ENCODE results near the gene EXD3.
"Not testable (repeated sequence)": the region's sequence is repeated elsewhere in the genome, so short reads cannot be mapped to it uniquely, and the experiment has no call there.

EXD3 gene

GRCh38 chr9:137339908-137340462 lies 83.0 kb downstream of the EXD3 start:
- not testable (repeated sequence) for DNase-seq (ENCODE audit: low spot score)

- DNase-seq (ENCODE audit: low spot score): no peak
These were observed 83.7 kb downstream of the EXD3 start for GRCh38 chr9:137339045-137339907.

GRCh38 chr9:137336735-137337134 lies 86.2 kb downstream of the EXD3 start:
- no peak for DNase-seq (ENCODE audit: low spot score)

GRCh38 chr9:137333016-137333671 lies 89.8 kb downstream of the EXD3 start:
- no peak for DNase-seq (ENCODE audit: low spot score)

GRCh38 chr9:137331929-137332328 lies 91.0 kb downstream of the EXD3 start:
- no peak for DNase-seq (ENCODE audit: low spot score)

GRCh38 chr9:137330689-137331088 lies 92.3 kb downstream of the EXD3 start:
- DNase-seq (ENCODE audit: low spot score): no peak

GRCh38 chr9:137329590-137329989 lies 93.4 kb downstream of the EXD3 start:
- DNase-seq (ENCODE audit: low spot score): not testable (repeated sequence)

- DNase-seq (ENCODE audit: low spot score): not testable (repeated sequence)
These were observed 95.1 kb downstream of the EXD3 start for GRCh38 chr9:137327641-137328550.

GRCh38 chr9:137326445-137327065 lies 96.4 kb downstream of the EXD3 start:
- peak; percentile 66 for DNase-seq (ENCODE audit: low spot score)

- no peak for DNase-seq (ENCODE audit: low spot score)
These were observed 97.2 kb downstream of the EXD3 start for GRCh38 chr9:137325799-137326198.

GRCh38 chr9:137325124-137325523 lies 97.8 kb downstream of the EXD3 start:
- DNase-seq (ENCODE audit: low spot score): no peak

GRCh38 chr9:137323531-137324331 lies 99.2 kb downstream of the EXD3 start:
- DNase-seq (ENCODE audit: low spot score): no peak

- DNase-seq (ENCODE audit: low spot score): no peak
These were observed 101.1 kb downstream of the EXD3 start for GRCh38 chr9:137321726-137322361.

GRCh38 chr9:137320555-137321384 lies 102.2 kb downstream of the EXD3 start:
- peak; percentile 73 for DNase-seq (ENCODE audit: low spot score)

- DNase-seq (ENCODE audit: low spot score): no peak
These were observed 103.0 kb downstream of the EXD3 start for GRCh38 chr9:137319739-137320551.

- no peak for DNase-seq (ENCODE audit: low spot score)
These were observed 103.8 kb downstream of the EXD3 start for GRCh38 chr9:137319011-137319738.

GRCh38 chr9:137318602-137319001 lies 104.4 kb downstream of the EXD3 start:
- DNase-seq (ENCODE audit: low spot score): no peak
